Mesendoderm (in vitro differentiated cells): ENCODE results near the gene NECAB2.

Source experiments
- DNase-seq: peaks from one replicate; pipeline ENCODE4 v3.0.0; 2013
- H2AK5ac ChIP-seq: 2 replicates; pipeline ENCODE4 v1.6.1; 2013; ENCODE audit warnings: low read length, inconsistent platforms
- H2BK120ac ChIP-seq: 2 replicates; pipeline ENCODE4 v1.6.1; 2013; ENCODE audit warnings: low read depth, mild to moderate bottlenecking, low read length, moderate library complexity, mixed read lengths
- H2BK15ac ChIP-seq: replicated peaks from 2 replicates; pipeline ENCODE4 v1.6.1; 2013; ENCODE audit warnings: low read depth, mild to moderate bottlenecking, moderate library complexity
- H2BK5ac ChIP-seq: 2 replicates; pipeline ENCODE4 v1.6.1; 2013; ENCODE audit warnings: low read length, inconsistent platforms
- H3K18ac ChIP-seq: 2 replicates; pipeline ENCODE4 v1.6.1; 2013; ENCODE audit warnings: mild to moderate bottlenecking, low read length, mixed read lengths
- H3K23ac ChIP-seq: one replicate; pipeline ENCODE4 v1.6.1; 2013; ENCODE audit warnings: low read length
- H3K27ac ChIP-seq: 2 replicates; pipeline ENCODE4 v1.5.1; 2013; ENCODE audit warnings: low read depth, mild to moderate bottlenecking, inconsistent platforms, low read length, moderate library complexity
- H3K27me3 ChIP-seq: 2 replicates; pipeline ENCODE4 v1.6.1; 2013; ENCODE audit warnings: low read length, control low read depth, mild to moderate bottlenecking, inconsistent platforms; ENCODE audit not compliant: insufficient read depth, poor library complexity
- H3K36me3 ChIP-seq: 2 replicates; pipeline ENCODE4 v1.6.1; 2013; ENCODE audit warnings: low read length, inconsistent platforms; ENCODE audit not compliant: control insufficient read depth, insufficient read depth
- H3K4ac ChIP-seq: one replicate; pipeline ENCODE4 v1.6.1; 2013; ENCODE audit warnings: low read depth, mild to moderate bottlenecking, low read length, moderate library complexity
- H3K4me1 ChIP-seq: 2 replicates; pipeline ENCODE4 v1.6.1; 2013; ENCODE audit warnings: low read depth, low read length, inconsistent platforms; ENCODE audit not compliant: control insufficient read depth
- H3K4me2 ChIP-seq: 2 replicates; pipeline ENCODE4 v1.6.1; 2013; ENCODE audit warnings: low read length
- H3K4me3 ChIP-seq: 2 replicates; pipeline ENCODE4 v1.5.1; 2013; ENCODE audit warnings: mild to moderate bottlenecking, low read length
- H3K56ac ChIP-seq: one replicate; pipeline ENCODE4 v1.6.1; 2013; ENCODE audit warnings: low read length
- H3K79me1 ChIP-seq: 2 replicates; pipeline ENCODE4 v1.6.1; 2013; ENCODE audit warnings: low read length, inconsistent platforms
- H3K79me2 ChIP-seq: 2 replicates; pipeline ENCODE4 v1.6.1; 2013; ENCODE audit warnings: mild to moderate bottlenecking, low read length; ENCODE audit not compliant: control insufficient read depth, insufficient read depth
- H3K9ac ChIP-seq: 2 replicates; pipeline ENCODE4 v1.6.1; 2013; ENCODE audit warnings: low read length, inconsistent platforms
- H4K5ac ChIP-seq: one replicate; pipeline ENCODE4 v1.6.1; 2013; ENCODE audit warnings: low read length
- H4K8ac ChIP-seq: one replicate; pipeline ENCODE4 v1.6.1; 2013; ENCODE audit warnings: low read depth, mild to moderate bottlenecking, control low read depth, low read length, moderate library complexity
- WGBS: extraction: QIAGEN DNeasy Blood & Tissue Kit; methylation state at CpG from one replicate; pipeline ENCODE4 v1.1.7; 2013; ENCODE audit warnings: low lambda C conversion rate, missing lambda C conversion rate; ENCODE audit not compliant: insufficient coverage; ENCODE audit errors: extremely low coverage; 5-methylcytosine and 5-hydroxymethylcytosine counted together

Gene NECAB2

GRCh38 chr16:83952587-83952939 is 15.5 kb upstream of the NECAB2 start:
- H3K4me1 ChIP-seq: peaks cover 2% of the 10 kb centered on the region
- H3K18ac ChIP-seq: no peak overlapping the region
- no peak overlapping the region for H2AK5ac ChIP-seq
- H3K4me2 ChIP-seq: no peak overlapping the region
- no peak overlapping the region for H3K4me3 ChIP-seq
- no peak overlapping the region for H3K27ac ChIP-seq
- no peak overlapping the region for H3K56ac ChIP-seq
- H2BK15ac ChIP-seq: no peak overlapping the region
- no peak overlapping the region for H2BK5ac ChIP-seq
- DNase-seq: no peak
- H3K79me2 ChIP-seq: no peaks in the 10 kb centered on the region
- no peak overlapping the region for H3K9ac ChIP-seq
- H4K8ac ChIP-seq: no peak overlapping the region
- H3K79me1 ChIP-seq: no peaks in the 10 kb centered on the region
- H2BK120ac ChIP-seq: no peak overlapping the region
- no CpG with 5 or more reads among the region's 8 CpGs for WGBS
- H3K36me3 ChIP-seq: no peaks in the 10 kb centered on the region
- no peak overlapping the region for H4K5ac ChIP-seq
- no peak overlapping the region for H3K4ac ChIP-seq
- H3K23ac ChIP-seq: peak overlapping the region; percentile 30
- H3K27me3 ChIP-seq: no peaks in the 10 kb centered on the region

GRCh38 chr16:83952940-83953795 is 14.9 kb upstream of the NECAB2 start, which contains the start of gene OSGIN1:
Gene OSGIN1, plus strand, starts transcription at chr16:83953240. Its CDS starts 4,432 bp downstream, at chr16:83957672.
- Histone ChIP-seq H4K8ac (no peak within 1 kb of the TSS), H3K79me1 (no peaks in the 10 kb centered on the region), H3K23ac (peak within 1 kb of the TSS; percentile 30), H3K79me2 (no peaks in the 10 kb centered on the region), H3K18ac (no peak within 1 kb of the TSS), H3K9ac (peak within 1 kb of the TSS; percentile 45), H3K36me3 (no peaks in the 10 kb centered on the region), H3K56ac (peak within 1 kb of the TSS; percentile 76), H4K5ac (no peak within 1 kb of the TSS), H3K4ac (no peak within 1 kb of the TSS), H3K27ac (no peak within 1 kb of the TSS), H3K4me3 (no peak within 1 kb of the TSS), H3K4me1 (peaks cover 2% of the 10 kb centered on the region), H2BK5ac (no peak within 1 kb of the TSS), H2BK120ac (no peak within 1 kb of the TSS), H3K27me3 (no peaks in the 10 kb centered on the region), H2BK15ac (no peak within 1 kb of the TSS), H3K4me2 (peak within 1 kb of the TSS; percentile 44), H2AK5ac (no peak within 1 kb of the TSS)
- DNase-seq: peak; percentile 72
- WGBS: no CpG with 5 or more reads among the region's 30 CpGs

GRCh38 chr16:83953796-83954576 is 14.1 kb upstream of the NECAB2 start:
- no peaks in the 10 kb centered on the region for H3K79me1 ChIP-seq
- H3K27ac ChIP-seq: no peak overlapping the region
- WGBS: no CpG with 5 or more reads among the region's 19 CpGs
- peak overlapping the region; percentile 76 for H3K56ac ChIP-seq
- peaks cover 2% of the 10 kb centered on the region for H3K4me1 ChIP-seq
- H3K23ac ChIP-seq: no peak overlapping the region
- no peaks in the 10 kb centered on the region for H3K27me3 ChIP-seq
- H3K79me2 ChIP-seq: no peaks in the 10 kb centered on the region
- DNase-seq: peak; percentile 77
- H3K18ac ChIP-seq: no peak overlapping the region
- H3K36me3 ChIP-seq: no peaks in the 10 kb centered on the region
- peak overlapping the region; percentile 14 for H3K9ac ChIP-seq
- H3K4me3 ChIP-seq: no peak overlapping the region
- no peak overlapping the region for H3K4ac ChIP-seq
- no peak overlapping the region for H2BK5ac ChIP-seq
- no peak overlapping the region for H4K5ac ChIP-seq
- H2AK5ac ChIP-seq: no peak overlapping the region
- H2BK120ac ChIP-seq: no peak overlapping the region
- H3K4me2 ChIP-seq: peak overlapping the region; percentile 44
- no peak overlapping the region for H4K8ac ChIP-seq
- no peak overlapping the region for H2BK15ac ChIP-seq

- no peak overlapping the region for H3K27ac ChIP-seq
Observed at GRCh38 chr16:83954577-83955016, 13.4 kb upstream of the NECAB2 start.

GRCh38 chr16:83955218-83956130 is 12.6 kb upstream of the NECAB2 start:
- no peak for DNase-seq
- Histone ChIP-seq H2AK5ac (no peak overlapping the region), H3K79me2 (no peaks in the 10 kb centered on the region), H3K27me3 (no peaks in the 10 kb centered on the region), H2BK5ac (no peak overlapping the region), H4K8ac (no peak overlapping the region), H2BK120ac (no peak overlapping the region), H3K27ac (no peak overlapping the region), H4K5ac (no peak overlapping the region), H3K4me3 (no peak overlapping the region), H2BK15ac (no peak overlapping the region), H3K79me1 (no peaks in the 10 kb centered on the region), H3K56ac (no peak overlapping the region), H3K18ac (no peak overlapping the region), H3K36me3 (no peaks in the 10 kb centered on the region), H3K9ac (no peak overlapping the region), H3K4me1 (peaks cover 2% of the 10 kb centered on the region), H3K23ac (no peak overlapping the region), H3K4ac (no peak overlapping the region), H3K4me2 (no peak overlapping the region)
- WGBS: no CpG with 5 or more reads among the region's 23 CpGs

More at GRCh38 chr16:83954577-83955016, 13.4 kb upstream of the NECAB2 start:
- H3K4me2 ChIP-seq: no peak overlapping the region
- H2BK5ac ChIP-seq: no peak overlapping the region
- H2BK120ac ChIP-seq: no peak overlapping the region
- H3K27me3 ChIP-seq: no peaks in the 10 kb centered on the region
- no CpG with 5 or more reads among the region's 9 CpGs for WGBS
- H3K4ac ChIP-seq: no peak overlapping the region
- H3K9ac ChIP-seq: no peak overlapping the region
- H3K23ac ChIP-seq: no peak overlapping the region
- no peaks in the 10 kb centered on the region for H3K79me2 ChIP-seq
- no peaks in the 10 kb centered on the region for H3K79me1 ChIP-seq
- peak; percentile 94 for DNase-seq
- H3K4me1 ChIP-seq: peaks cover 2% of the 10 kb centered on the region
- H3K56ac ChIP-seq: peak overlapping the region; percentile 3
- no peak overlapping the region for H3K4me3 ChIP-seq
- no peak overlapping the region for H3K18ac ChIP-seq
- no peaks in the 10 kb centered on the region for H3K36me3 ChIP-seq
- H4K5ac ChIP-seq: no peak overlapping the region
- H4K8ac ChIP-seq: no peak overlapping the region
- H2AK5ac ChIP-seq: no peak overlapping the region
- no peak overlapping the region for H2BK15ac ChIP-seq
